Skeletal muscle satellite cell (primary cell): Measurements from ENCODE around the gene MIA.
A peak's percentile ranks its signal among the peaks of the same experiment; 100 is the strongest.

Source experiments
- H3K27me3 ChIP-seq: 2 replicates; pipeline ENCODE4 v1.7.0; 2013; ENCODE audit warnings: low read length; ENCODE audit not compliant: control insufficient read depth, insufficient read depth
- H3K36me3 ChIP-seq: 2 replicates; pipeline ENCODE4 v1.7.0; 2013; ENCODE audit warnings: mild to moderate bottlenecking, control low read depth, low read length; ENCODE audit not compliant: insufficient read depth
- H3K4me1 ChIP-seq: 2 replicates; pipeline ENCODE4 v1.7.0; 2013; ENCODE audit warnings: low read length; ENCODE audit not compliant: control insufficient read depth, insufficient read depth
- H3K4me2 ChIP-seq: 2 replicates; pipeline ENCODE4 v1.7.0; 2013; ENCODE audit warnings: mild to moderate bottlenecking, low read length
- H3K4me3 ChIP-seq: 2 replicates; pipeline ENCODE4 v1.7.0; 2013; ENCODE audit warnings: low read length
- H3K9ac ChIP-seq: 2 replicates; pipeline ENCODE4 v1.7.0; 2013; ENCODE audit warnings: mild to moderate bottlenecking, low read depth, low read length, moderate library complexity
- H3K9me3 ChIP-seq: replicated peaks from 2 replicates; pipeline ENCODE4 v1.7.0; 2013; ENCODE audit warnings: mild to moderate bottlenecking, control low read depth, low read length

MIA gene

DNA sequence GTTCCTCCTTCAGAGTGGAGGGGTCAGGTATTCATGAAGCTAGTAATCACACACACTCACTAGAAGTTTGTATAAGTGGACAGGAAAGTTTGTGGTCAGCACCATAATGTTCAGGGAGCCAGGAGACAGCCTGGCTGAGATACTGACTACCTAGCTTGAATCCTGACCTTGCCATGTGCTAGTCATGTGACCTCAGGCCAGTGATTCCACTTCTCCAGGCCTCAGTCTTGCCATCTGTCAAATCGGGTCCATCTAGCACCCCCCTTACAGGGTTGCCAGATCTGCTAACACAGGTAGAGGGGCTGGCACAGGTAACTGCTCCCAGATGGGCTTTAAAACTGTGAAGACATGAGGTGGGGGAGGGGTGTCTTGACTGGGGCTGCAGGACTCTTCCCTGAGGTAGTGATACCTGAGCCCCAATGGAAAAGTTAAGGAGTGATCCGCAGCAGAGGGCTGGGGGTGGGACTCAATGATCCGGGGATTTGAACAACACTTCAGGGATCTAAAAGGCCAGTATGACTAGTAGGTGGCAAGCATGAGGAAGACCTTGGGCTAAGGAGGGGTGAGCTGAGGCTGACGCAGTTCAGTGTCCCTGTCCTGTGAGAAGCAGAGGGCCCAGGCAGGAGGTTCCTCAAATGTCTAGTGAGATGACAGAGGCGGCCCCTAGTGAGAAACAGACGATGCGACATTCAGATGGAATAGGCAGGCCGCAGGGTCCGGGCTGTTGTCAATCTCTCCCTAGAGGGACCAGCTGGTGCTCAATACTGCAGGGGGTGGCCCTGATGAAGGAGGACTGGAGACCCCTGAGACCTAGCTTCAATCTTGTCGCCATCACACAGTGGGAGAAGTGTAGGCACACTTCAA, 33.6 kb upstream of the MIA start:
- no peaks in the 10 kb centered on the region for H3K9me3 ChIP-seq
- H3K36me3 ChIP-seq: peaks cover 30% of the 10 kb centered on the region
- no peak overlapping the region for H3K9ac ChIP-seq
- H3K4me2 ChIP-seq: no peak overlapping the region
- H3K4me1 ChIP-seq: peaks cover 10% of the 10 kb centered on the region
- no peak overlapping the region for H3K4me3 ChIP-seq
- no peaks in the 10 kb centered on the region for H3K27me3 ChIP-seq

DNA sequence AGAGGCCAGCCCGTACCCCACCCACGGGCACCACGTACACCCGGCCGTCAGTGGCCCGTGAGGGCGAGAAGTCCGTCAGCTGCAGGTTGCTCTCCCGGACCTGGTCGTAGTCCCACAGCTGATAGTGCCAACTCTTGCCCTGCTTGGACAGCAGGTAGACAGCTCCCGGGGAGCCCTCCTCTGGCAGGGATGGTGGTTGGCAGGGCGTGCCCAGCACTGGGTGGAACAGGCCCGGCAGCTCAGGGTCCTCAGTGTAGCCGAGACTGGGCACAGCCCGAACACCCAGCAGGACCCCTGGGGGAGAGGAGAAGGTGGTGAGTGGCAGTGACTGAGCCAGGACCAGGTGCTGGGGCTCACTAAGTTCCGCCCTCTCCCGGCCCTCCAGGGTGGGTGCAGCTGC, 32.8 kb upstream of the MIA start:
- no peaks in the 10 kb centered on the region for H3K9me3 ChIP-seq
- H3K4me3 ChIP-seq: no peak overlapping the region
- peaks cover 10% of the 10 kb centered on the region for H3K4me1 ChIP-seq
- no peaks in the 10 kb centered on the region for H3K27me3 ChIP-seq
- H3K4me2 ChIP-seq: no peak overlapping the region
- H3K36me3 ChIP-seq: peaks cover 23% of the 10 kb centered on the region
- H3K9ac ChIP-seq: no peak overlapping the region

DNA sequence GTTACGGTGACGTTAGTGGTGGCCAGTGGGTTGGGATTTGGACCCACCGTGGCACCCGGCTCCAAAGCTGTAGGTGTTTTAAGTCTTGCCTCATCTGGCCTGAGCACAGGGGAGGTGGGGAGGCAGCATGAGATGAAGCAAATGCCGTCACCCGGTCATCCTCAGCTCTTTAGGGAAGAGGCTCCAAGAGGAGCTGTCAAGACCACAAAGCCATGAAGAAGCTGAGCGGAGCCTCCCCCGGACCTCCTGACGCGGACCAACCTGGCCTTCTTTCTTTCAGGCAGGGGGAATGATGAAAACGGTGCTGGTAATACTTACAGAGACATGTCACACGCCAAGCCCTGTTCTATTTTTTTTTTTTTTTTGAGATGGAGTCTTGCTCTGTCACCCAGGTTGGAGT, 32.4 kb upstream of the MIA start:
- Histone ChIP-seq H3K4me3 (no peak overlapping the region), H3K4me1 (peaks cover 10% of the 10 kb centered on the region), H3K27me3 (no peaks in the 10 kb centered on the region), H3K9me3 (no peaks in the 10 kb centered on the region), H3K9ac (no peak overlapping the region), H3K36me3 (peaks cover 20% of the 10 kb centered on the region), H3K4me2 (no peak overlapping the region)

DNA sequence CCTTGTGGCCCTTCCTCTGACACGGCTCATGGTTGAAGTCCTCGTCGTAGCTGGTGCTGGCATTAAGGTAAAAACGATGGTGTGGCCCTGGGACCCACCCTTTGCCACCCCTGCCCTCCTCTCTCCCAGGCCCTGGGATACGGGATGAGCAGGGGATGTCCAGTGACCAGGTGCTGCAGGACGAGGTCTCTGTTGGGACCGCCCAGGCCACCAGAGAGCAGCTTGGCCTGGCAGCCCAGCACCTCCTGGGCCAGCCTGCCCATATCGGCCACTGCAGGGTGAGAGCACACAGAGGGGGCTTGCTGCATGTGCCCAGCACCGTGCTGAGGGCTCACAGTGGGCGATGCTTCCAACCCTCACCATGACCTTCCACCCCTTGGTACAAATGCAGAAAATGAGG, 31.4 kb upstream of the MIA start:
- peaks cover 15% of the 10 kb centered on the region for H3K36me3 ChIP-seq
- peaks cover 10% of the 10 kb centered on the region for H3K4me1 ChIP-seq
- H3K9me3 ChIP-seq: no peaks in the 10 kb centered on the region
- no peak overlapping the region for H3K4me2 ChIP-seq
- no peak overlapping the region for H3K4me3 ChIP-seq
- no peaks in the 10 kb centered on the region for H3K27me3 ChIP-seq
- no peak overlapping the region for H3K9ac ChIP-seq

DNA sequence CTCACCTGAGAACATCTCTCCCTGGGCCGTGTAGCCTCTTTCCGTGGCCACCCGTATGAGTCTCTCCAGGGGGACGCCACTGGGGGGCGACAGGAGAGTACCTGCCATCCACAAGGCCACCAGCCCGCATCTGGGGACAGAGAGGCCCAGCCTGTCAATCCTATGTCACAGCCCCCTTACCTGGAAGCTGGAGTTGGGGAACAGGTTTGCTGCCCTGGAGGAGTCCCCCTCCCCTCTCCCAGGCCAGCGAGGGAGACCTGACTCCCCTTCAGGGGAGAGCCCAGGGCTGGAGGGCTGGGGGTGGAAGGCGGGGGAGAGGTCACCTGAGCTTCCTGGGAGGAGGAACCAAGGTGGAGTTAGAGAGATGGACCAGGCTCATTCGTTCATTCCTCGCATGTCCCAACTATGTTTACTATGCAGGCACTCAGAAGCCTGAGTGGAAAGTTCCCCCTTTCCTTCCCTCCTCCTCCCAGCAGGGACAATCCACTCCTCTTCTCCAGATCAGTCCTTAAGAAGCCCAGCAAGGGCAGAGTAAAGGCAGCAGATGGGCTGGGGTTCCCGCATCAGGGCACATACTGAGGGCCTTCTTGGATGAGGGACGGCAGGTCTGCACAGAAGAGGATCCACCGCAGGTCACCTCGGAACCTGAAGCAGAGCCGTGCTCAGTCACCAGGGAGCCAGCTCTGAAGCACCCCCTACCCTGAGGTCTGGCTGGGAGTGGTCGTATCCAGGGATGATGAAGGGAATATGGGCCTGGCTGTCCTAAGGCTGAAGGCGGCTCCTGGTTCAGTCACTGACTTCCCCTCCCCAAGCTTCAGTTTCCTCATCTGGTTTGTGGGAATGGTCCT, 30.5 kb upstream of the MIA start:
- Histone ChIP-seq H3K4me2 (no peak overlapping the region), H3K9ac (no peak overlapping the region), H3K4me3 (no peak overlapping the region), H3K36me3 (peaks cover 6% of the 10 kb centered on the region), H3K4me1 (peaks cover 17% of the 10 kb centered on the region), H3K27me3 (no peaks in the 10 kb centered on the region), H3K9me3 (no peaks in the 10 kb centered on the region)

DNA sequence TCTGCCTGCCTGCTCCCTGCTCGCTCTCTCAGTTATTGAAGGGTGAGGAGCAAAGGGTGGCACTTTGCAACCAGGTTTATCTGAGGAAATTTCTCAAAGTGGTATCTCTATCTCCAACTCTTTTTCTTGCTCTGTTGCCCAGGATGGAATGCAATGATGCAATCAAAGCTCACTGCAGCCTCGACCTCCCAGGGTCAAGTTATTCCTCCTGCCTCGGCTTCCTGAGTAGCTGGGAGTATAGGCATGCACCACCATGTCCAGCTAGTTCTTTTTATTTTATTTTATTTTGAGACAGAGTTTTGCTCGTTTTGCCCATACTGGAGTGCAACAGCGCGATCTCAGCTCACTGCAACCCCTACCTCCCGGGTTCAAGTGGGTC, 29.9 kb upstream of the MIA start:
- no peaks in the 10 kb centered on the region for H3K9me3 ChIP-seq
- H3K36me3 ChIP-seq: peaks cover under 1% of the 10 kb centered on the region
- H3K9ac ChIP-seq: no peak overlapping the region
- no peak overlapping the region for H3K4me3 ChIP-seq
- no peaks in the 10 kb centered on the region for H3K27me3 ChIP-seq
- H3K4me2 ChIP-seq: no peak overlapping the region
- peaks cover 21% of the 10 kb centered on the region for H3K4me1 ChIP-seq

DNA sequence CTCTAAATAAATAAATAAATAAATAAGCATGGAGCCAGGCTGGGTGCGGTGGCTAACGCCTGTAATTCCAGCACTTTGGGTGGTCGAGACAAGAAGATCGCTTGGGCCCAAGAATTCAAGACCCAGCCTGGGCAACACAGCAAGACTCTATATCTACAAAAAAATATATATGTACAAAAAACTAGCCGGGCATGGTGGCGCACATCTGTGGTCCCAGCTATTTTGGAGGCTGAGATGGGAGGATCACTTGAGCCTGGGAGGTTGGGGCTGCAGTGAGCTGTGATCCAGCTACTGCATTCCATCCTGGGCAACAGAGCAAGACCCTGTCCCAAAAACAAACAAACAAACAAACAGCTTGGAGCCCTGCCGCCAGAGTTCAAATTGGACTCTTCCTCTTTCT, 27.8 kb upstream of the MIA start:
- H3K36me3 ChIP-seq: no peaks in the 10 kb centered on the region
- peaks cover 25% of the 10 kb centered on the region for H3K4me1 ChIP-seq
- no peaks in the 10 kb centered on the region for H3K9me3 ChIP-seq
- H3K27me3 ChIP-seq: no peaks in the 10 kb centered on the region
- no peak overlapping the region for H3K4me2 ChIP-seq
- no peak overlapping the region for H3K4me3 ChIP-seq
- no peak overlapping the region for H3K9ac ChIP-seq

DNA sequence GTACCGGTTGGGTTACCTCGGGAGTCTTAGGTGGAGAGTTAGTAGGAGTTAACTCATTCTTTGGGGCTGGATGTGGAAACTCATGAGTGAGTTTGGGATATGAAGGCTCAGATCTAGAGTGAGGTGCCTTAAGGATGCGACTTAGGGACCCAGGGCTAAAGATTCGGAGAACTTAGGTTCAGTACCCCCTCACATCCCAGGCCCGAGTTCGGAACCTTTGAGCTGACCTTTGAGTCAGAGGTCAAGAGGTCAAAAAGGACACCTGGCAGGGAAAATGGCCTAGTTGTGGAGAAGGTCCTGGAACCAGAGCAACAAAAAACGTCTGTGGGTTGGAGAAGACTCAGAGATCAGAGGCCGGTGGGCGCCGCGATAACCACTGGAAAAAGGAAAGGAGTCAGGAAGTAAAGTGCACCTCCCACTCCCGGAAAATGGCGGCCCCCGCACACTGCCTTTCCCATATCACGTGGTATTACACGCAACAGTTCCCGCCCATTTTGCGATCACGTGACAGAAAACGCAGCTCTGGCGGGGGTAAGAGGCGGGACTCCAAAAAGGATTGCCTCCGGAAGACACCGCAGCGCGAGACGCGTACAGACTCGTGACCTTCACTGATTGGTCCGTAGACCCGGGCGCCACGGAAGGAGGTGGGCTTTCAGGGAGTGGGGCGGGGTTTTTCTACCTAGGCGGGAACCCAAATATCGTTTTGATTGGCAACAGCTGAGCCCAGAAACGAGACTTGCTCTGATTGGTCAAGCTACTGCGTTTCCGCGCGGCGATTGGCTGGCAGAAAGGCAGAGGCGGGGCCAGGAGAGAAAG, 25.1 kb upstream of the MIA start, which contains the start of gene ACTMAP:
Gene ACTMAP (minus strand): TSS at position 420 of the 816 bp plus-strand sequence. CDS start 674 bp downstream, outside the sequence.
- Histone ChIP-seq H3K9ac (peak within 1 kb of the TSS; percentile 96), H3K9me3 (no peaks in the 10 kb centered on the region), H3K4me1 (peaks cover 32% of the 10 kb centered on the region), H3K36me3 (peaks cover 16% of the 10 kb centered on the region), H3K4me2 (peak within 1 kb of the TSS; percentile 99), H3K4me3 (peak within 1 kb of the TSS; percentile 90), H3K27me3 (no peaks in the 10 kb centered on the region)

DNA sequence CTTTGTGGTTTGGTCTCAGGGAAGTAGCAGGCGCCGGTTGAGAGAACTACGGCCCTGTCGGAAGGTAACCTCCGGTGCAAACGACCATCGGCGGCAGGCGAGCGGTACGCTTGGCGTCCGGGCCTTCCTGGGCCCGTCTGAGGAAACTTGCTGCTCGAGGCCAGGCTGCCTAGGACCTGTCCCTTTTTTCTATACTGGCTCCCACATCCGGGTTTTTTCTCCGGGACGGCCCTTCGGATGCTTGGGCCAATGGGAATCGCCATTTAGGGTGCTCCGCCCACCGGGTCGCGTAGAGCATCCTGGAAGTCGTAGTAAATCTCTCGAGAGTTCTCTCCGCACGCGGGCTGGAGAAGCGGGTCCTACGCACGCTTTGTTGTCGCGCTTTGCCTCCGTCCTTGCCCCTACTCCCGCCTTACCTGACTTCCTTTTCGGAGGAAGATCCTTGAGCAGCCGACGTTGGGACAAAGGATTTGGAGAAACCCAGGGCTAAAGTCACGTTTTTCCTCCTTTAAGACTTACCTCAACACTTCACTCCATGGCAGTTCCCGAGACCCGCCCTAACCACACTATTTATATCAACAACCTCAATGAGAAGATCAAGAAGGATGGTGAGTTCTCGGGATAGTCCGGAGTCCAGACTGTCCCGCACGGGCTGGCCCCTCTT, 24.3 kb upstream of the MIA start, which contains the start of gene SNRPA:
Gene SNRPA (plus strand): TSS at position 330 of the 664 bp plus-strand sequence. CDS start 206 bp downstream, at position 536.
- peak within 1 kb of the TSS; percentile 96 for H3K9ac ChIP-seq
- H3K27me3 ChIP-seq: no peaks in the 10 kb centered on the region
- H3K4me3 ChIP-seq: peak within 1 kb of the TSS; percentile 90
- H3K4me2 ChIP-seq: peak within 1 kb of the TSS; percentile 99
- H3K9me3 ChIP-seq: no peaks in the 10 kb centered on the region
- H3K4me1 ChIP-seq: peaks cover 29% of the 10 kb centered on the region
- H3K36me3 ChIP-seq: peaks cover 23% of the 10 kb centered on the region

DNA sequence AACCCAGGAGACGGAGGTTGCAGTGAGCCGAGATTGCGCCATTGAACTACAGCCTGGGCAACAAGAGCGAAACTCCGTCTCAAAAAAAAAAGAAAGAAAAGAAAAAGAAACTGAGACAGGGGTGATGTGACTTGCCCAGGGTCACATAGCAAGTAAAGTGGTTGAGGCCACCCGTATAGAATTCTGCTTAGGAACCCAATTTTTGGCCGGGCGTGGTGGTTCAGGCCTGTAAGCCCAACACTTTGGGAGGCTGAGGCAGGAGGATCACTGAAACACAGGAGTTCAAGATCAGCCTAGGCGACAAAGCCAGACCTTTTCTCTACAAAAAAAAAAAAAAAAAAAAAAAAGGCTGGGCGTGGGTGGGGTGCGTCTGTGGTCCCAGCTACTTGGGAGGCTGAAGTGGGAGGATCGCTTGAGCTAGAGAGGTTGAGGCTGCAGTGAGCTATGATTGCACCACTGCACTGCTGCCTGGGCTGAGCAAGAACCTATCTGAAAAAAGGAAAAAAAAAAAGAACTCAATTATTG, 23.0 kb upstream of the MIA start:
- peaks cover 29% of the 10 kb centered on the region for H3K4me1 ChIP-seq
- H3K4me3 ChIP-seq: peak overlapping the region; percentile 90
- no peaks in the 10 kb centered on the region for H3K27me3 ChIP-seq
- peak overlapping the region; percentile 96 for H3K4me2 ChIP-seq
- no peaks in the 10 kb centered on the region for H3K9me3 ChIP-seq
- H3K9ac ChIP-seq: peak overlapping the region; percentile 96
- H3K36me3 ChIP-seq: peaks cover 33% of the 10 kb centered on the region
